ENCODE measurements around the gene TRMT44.
"Not testable (repeated sequence)": the region's sequence is repeated elsewhere in the genome, so short reads cannot be mapped to it uniquely, and the experiment has no call there.

The TRMT44 gene

GRCh38 chr4:8495803-8496202, 55.2 kb downstream of the TRMT44 start:
- no peak for DNase-seq

- no peak for DNase-seq
Measured at GRCh38 chr4:8497762-8498161, 57.2 kb downstream of the TRMT44 start.

- no peak for DNase-seq
Measured at GRCh38 chr4:8500966-8501365, 60.4 kb downstream of the TRMT44 start.

GRCh38 chr4:8501781-8502180, 61.2 kb downstream of the TRMT44 start:
- DNase-seq = no peak

DNA sequence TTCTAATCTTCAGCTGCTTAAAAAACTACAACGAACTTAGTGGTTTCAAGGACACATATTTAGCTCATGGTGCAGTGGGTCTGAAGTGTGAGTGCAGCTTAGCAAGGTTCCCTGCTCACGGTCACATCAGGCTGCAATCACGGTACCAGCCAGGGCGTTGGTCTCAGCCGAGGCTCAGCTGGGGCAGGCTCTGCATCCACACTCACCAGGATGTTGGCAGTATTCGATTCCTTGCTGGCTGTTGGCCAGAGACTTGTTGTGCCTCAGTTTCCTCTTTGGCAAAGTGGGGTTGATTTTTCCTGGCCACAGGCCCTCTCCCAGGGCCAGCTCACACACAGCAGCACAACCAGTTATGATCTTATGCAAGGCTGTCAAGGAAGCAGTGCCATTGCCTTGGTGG, 61.8 kb downstream of the TRMT44 start:
- DNase-seq = no peak

- DNase-seq = peak; percentile 72
Measured at GRCh38 chr4:8502836-8503585, 62.4 kb downstream of the TRMT44 start.

DNA sequence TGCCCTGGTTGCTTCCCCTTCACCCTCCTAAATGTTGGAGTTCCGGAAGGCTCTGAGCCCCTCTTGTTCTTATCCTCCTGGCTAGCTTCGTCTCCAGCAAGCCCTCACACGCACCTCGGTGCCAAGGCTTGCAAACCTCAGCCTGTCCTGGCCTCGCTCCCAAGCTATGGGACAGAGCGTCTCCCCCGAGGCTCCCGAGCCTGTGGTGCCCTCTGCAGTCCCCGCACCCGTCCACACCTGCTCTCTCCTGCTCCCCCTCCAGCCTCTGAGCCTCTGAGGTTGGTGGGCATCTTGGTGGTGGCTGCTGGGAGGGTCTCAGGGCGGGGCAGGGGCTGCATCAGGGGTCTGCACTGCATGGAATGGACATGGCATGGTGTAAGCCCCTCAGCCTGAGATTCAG, 63.2 kb downstream of the TRMT44 start:
- no peak for DNase-seq

DNA sequence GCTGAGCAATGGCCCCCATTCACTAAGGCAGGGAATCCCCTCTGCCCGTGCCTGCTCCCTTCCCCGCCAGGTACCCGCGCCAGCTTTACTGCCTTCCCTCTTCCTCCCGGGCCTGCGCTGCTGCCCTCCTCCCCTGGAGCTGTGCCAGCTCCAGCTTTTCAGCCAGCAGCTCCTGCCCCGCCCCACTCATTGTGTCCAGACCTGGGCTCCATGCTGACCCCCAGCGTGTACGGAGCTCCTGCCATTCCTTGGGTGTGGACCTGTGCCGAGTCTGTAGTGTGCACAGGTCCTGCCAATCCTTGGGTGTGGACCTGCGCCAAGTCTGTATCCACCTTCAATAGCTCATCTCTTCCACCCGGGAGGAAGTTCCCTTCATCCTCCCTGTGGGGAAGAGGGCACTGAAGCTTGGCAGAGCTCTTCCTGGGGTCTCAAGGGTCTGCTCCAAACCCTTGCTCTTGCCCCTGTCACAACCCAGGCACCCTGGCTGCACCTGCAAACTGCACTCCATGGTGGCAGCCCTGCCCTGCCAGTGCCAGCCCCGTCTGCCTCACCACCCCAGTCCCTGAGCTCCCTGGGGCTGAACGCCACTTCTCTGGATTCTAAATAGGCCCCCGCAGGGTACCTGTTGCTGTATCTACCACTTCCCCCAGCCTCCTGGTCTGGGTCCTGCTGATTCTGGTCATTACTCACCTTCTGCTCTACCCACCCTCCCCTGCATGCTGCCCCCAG, 63.9 kb downstream of the TRMT44 start:
- DNase-seq = peak; percentile 14

GRCh38 chr4:8505229-8505628, 64.7 kb downstream of the TRMT44 start:
- no peak for DNase-seq

GRCh38 chr4:8506006-8506372, 65.4 kb downstream of the TRMT44 start:
- no peak for DNase-seq

DNA sequence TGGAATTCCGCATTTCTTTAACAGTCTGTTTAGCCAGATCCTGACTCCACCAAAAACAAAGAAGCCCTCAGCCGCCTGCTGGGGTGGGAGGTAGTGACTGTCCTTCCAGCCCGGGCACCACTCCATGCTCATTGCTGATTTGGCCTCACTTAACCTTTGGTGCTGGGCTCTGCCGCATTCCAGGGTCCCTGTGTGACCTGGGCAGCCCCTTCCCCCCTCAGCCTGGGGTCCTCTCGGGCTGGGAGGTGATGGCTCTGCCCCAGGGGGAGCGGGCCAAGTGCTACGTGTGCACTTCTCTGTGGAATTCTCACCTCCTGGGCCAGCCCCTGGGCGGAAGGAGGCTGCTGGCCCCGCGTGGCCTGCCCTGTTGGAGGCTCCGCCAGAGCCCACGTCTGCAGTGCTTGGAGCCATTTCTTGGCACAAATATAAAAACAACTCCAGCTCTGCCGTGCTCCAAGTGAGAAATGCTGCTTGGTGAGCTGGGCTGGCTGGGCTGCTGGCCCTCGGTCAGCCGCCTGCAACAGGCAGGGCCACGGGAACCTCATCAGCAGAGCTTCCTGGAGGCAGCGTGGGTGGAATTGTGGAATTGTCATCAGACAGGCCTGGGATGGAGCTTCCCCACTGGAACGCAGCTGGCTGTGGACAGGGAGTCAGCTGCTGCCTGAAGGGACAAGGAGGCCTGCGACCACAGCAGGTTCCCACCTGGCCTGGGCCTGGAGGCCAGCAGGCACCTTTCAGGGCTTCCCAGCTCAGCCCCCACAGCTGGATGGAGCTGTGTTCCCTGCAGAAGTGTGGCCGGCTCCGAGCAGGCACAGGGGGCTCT, 66.0 kb downstream of the TRMT44 start:
- DNase-seq = peak; percentile 48

DNA sequence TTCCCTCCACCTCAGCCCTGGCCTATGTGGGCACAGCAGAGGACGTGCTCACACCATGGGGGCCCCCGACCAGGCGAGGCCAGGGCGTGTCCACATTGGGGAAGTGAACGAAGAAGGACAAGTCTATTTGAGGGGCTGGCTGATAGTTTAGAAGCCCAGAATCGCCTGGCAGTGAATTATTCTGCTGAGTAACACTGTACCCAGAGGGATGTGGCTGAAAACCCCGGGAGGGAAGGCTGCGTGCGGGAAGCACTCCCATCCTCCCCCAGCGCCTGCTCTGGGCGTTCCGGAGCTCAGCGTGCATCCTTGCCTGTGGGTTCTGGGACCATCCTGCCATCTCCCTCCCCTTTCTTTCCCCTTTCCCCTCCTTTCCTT, 66.6 kb downstream of the TRMT44 start:
- no peak for DNase-seq

DNA sequence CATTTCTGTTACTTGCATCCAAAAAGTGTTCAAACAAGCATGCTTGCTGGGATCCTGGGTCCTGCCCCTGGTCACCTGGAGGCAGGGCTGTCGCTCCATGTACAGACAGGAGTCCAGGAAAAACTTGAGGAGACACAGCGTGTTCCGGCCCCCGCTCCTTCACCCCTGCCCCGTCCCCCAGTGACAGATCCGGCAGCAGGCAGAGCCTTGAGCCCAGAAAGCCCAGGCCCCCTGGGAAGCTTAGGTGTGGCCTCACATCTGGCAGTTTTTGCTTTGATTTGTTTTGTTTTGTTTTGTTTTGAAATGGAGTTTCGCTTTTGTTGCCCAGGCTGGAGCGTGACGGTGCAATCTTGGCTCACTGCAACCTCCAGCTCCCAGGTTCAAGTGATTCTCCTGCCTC, 67.0 kb downstream of the TRMT44 start:
- DNase-seq = no peak

GRCh38 chr4:8508266-8508665, 67.7 kb downstream of the TRMT44 start:
- DNase-seq = no peak

- no peak for DNase-seq
Measured at GRCh38 chr4:8508740-8509139, 68.2 kb downstream of the TRMT44 start.

DNA sequence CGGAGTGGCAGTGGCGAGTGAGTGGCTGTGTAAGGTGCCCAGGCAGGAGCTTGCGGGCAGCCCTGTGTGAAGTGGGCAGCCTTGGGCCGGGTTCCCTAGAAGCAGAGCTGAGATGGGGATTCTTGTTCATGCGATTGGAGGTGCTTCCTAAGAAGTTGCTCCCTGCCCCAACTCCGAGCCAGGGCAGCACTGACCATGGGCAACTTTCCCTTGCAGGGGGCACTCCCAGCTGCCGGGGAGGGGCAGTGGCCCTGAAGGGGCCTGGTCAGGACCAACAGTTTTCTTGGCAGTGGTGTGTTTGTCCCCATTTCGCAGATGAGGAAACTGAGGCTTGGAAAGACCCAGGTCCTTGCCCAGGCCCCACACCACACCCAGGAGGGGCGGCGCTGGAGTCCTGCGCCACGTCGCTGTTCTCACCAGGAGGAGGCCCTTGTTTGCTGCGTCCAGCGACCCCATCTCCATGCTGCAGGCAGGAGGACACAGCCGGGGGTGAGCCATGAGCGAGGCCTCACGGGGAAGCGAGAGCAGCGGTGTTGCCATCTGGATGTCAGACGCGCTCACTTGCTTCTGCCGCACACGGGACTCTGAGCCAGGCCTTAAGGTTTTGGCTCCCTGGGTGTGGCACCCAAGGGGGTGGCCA, 68.9 kb downstream of the TRMT44 start:
- no peak for DNase-seq

GRCh38 chr4:8510191-8510590, 69.6 kb downstream of the TRMT44 start:
- no peak for DNase-seq

- no peak for DNase-seq
Measured at GRCh38 chr4:8510611-8511285, 70.2 kb downstream of the TRMT44 start.

- no peak for DNase-seq
Measured at GRCh38 chr4:8512510-8512909, 71.9 kb downstream of the TRMT44 start.

GRCh38 chr4:8513080-8513479, 72.5 kb downstream of the TRMT44 start:
- not testable (repeated sequence) for DNase-seq

DNA sequence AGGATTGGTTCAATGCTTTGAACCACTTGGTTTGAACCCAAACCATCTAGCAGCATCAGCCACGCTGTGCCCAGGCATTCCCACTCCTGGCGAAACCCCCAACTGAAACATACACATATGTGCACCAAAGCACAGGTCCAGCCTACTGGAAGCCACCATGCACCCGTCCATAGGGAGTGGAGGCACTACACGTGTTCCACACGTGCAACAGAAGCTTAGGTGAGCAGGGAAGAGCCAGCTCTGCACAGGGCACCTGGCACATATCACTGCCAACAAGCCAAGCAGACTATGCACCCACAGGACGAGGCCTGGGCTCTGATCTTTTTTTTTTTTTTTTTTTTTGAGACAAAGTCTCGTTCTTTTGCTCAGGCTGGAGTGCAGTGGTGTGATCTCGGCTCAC, 73.4 kb downstream of the TRMT44 start:
- no peak for DNase-seq

DNA sequence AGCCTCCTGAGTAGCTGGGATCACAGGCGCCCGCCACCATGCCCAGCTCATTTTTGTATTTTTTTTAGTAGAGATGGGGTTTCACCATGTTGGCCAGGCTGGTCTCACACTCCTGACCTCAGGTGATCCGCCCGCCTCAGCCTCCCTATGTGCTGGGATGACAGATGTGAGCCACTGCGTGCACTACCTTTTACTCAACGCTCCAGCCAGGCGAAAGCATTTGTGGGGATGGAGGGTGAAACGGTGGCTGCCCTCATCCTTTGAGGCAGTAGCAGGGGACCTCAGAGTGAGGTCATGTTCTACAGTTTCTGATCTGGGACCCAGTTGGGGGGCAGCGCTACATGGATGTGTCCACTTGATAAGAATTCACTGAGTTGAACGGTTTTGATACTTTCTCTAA, 73.8 kb downstream of the TRMT44 start:
- DNase-seq = no peak

Measured in eye (tissue), 1 donor.